A549 (cell line): ENCODE data around the gene ERN1. TPM values are rescaled to one million over a fixed set of nuclear protein-coding genes. Genes with fewer than 3 reads are reported as not detected.

Experiments used
- ATAC-seq, 2 experiments: fragments of 200-7000 bp in 1 of 2; fragments of >200 bp in 1 of 2; cut with Nextera tagmentation in 1 of 2; cut with Tn5 transposase in 1 of 2; 3 replicates each; pipeline versions ENCODE4 v1.8.0 to v1.9.1; 2018 to 2020; ENCODE audit warnings: mild to moderate bottlenecking in 1 of 2, moderate library complexity in 1 of 2
- CTCF ChIA-PET: fragments of 300-600 bp; sonication (Branson Sonifier 250); formaldehyde crosslinking; extraction: SDS; loops from one replicate; lab custom pipeline; 2021; ENCODE audit warnings: antibody characterized with exemption, inconsistent platforms; lab: Yijun Ruan, JAX
- POLR2A ChIA-PET: fragments of 350-600 bp; formaldehyde crosslinking; extraction: SDS; loops from one replicate; lab custom pipeline; 2021; ENCODE audit warnings: antibody characterized with exemption, inconsistent platforms; lab: Yijun Ruan, JAX
- DNase-seq, 2 experiments: peaks; one replicate each; pipeline versions ENCODE4 v3.0.0 to v3.0.0-alpha.2; 2011 to 2016; ENCODE audit warnings: low read depth in 1 of 2, low spot score in 1 of 2
- FAIRE-seq: peaks from 2 replicates; lab custom pipeline; 2011; peaks lifted over from hg19 to GRCh38; lab: Jason Lieb, UNC
- H3K27ac ChIP-seq, 2 experiments: fragments of >200 bp; sonication (Bioruptor Twin); formaldehyde crosslinking; 3 replicates each; pipeline ENCODE4 v1.5.1; 2016 to 2017
- H3K4me1 ChIP-seq: fragments of >200 bp; sonication (Bioruptor Twin); formaldehyde crosslinking; 3 replicates; pipeline ENCODE4 v1.6.1; 2016
- H3K4me2 ChIP-seq: fragments of >200 bp; sonication (Bioruptor Twin); formaldehyde crosslinking; 3 replicates; pipeline ENCODE4 v1.6.1; 2016
- H3K4me3 ChIP-seq: fragments of >200 bp; sonication (Bioruptor Twin); formaldehyde crosslinking; 3 replicates; pipeline ENCODE4 v1.5.1; 2016
- H3K9me3 ChIP-seq: fragments of >200 bp; sonication (Bioruptor Twin); formaldehyde crosslinking; 3 replicates; pipeline ENCODE4 v1.6.1; 2016
- CTCF ChIP-seq: fragments of >200 bp; sonication (Bioruptor Twin); formaldehyde crosslinking; IDR thresholded peaks from 3 replicates; pipeline ENCODE4 v1.5.1; 2016
- EHF ChIP-seq: fragments of 250-450 bp; sonication (Bioruptor Pico); IDR thresholded peaks from 2 replicates; pipeline ENCODE4 v1.5.0; 2020; ENCODE audit warnings: mild to moderate bottlenecking
- FOXS1 ChIP-seq: fragments of 250-450 bp; sonication (Bioruptor Pico); IDR thresholded peaks from 2 replicates; pipeline ENCODE4 v1.5.0; 2020; ENCODE audit warnings: mild to moderate bottlenecking, moderate library complexity
- HMGXB4 ChIP-seq: fragments of 250-450 bp; sonication (Bioruptor Pico); IDR thresholded peaks from 2 replicates; pipeline ENCODE4 v1.5.0; 2021; ENCODE audit warnings: mild to moderate bottlenecking, moderate library complexity, borderline replicate concordance
- HOXA7 ChIP-seq: fragments of 250-450 bp; sonication (Bioruptor Pico); IDR thresholded peaks from 2 replicates; pipeline ENCODE4 v1.5.0; 2020; ENCODE audit warnings: mild to moderate bottlenecking, moderate library complexity
- JUN ChIP-seq, 2 experiments: fragments of >200 bp; sonication (Bioruptor Twin); formaldehyde crosslinking; IDR thresholded peaks; 2 replicates in 1 of 2; 3 replicates in 1 of 2; pipeline ENCODE4 v1.6.1; 2016 to 2017
- MAX ChIP-seq: IDR thresholded peaks from 2 replicates; pipeline ENCODE4 v1.6.1; 2012
- RAD21 ChIP-seq, 2 experiments: fragments of >200 bp in 1 of 2; sonication (Bioruptor Twin) in 1 of 2; formaldehyde crosslinking in 1 of 2; IDR thresholded peaks in 1 of 2; conservative IDR thresholded peaks in 1 of 2; 2 replicates in 1 of 2; 3 replicates in 1 of 2; pipeline ENCODE4 v1.6.1; 2012 to 2018; ENCODE audit warnings: inconsistent platforms in 1 of 2
- RFX5 ChIP-seq: fragments of 450-650 bp; IDR thresholded peaks from 2 replicates; pipeline ENCODE4 v1.7.1; 2014; ENCODE audit warnings: antibody characterized with exemption, mild to moderate bottlenecking, moderate library complexity
- SMC3 ChIP-seq: fragments of >200 bp; sonication (Bioruptor Twin); formaldehyde crosslinking; IDR thresholded peaks from 3 replicates; pipeline ENCODE4 v1.6.1; 2018; ENCODE audit warnings: inconsistent platforms
- WGBS: methylation state at CpG from one replicate; pipeline ENCODE4 v1.1.6; 2017; ENCODE audit errors: missing lambda C conversion rate; 5-methylcytosine and 5-hydroxymethylcytosine counted together
- polyA plus RNA-seq, 4 experiments: library from polyadenylated mRNA; depleted of rRNA in 3 of 4; stranded (reverse); fragments of >200 nt; fragmentation: RNase III in 1 of 4; extraction: RNeasy Plus Mini Kit Qiagen cat#74134 plus additional on column Dnase treatment in 1 of 4; gene quantifications; 2 replicates in 3 of 4; 3 replicates in 1 of 4; pipeline ENCODE4 v1.2.3, GENCODE V29; 2011 to 2017

Gene ERN1
- polyA plus RNA-seq, 2 of the 4 experiments (the other 2 are of a cell fraction) = 4.1 to 19.8 TPM

GRCh38 chr17:64028874-64029464 is 101.0 kb downstream of the ERN1 start:
- Histone ChIP-seq H3K4me1 (peaks cover 3% of the 10 kb centered on the region; the same call in 1 of the 3 replicates), H3K9me3 (no peaks in the 10 kb centered on the region), H3K4me2 (no peak overlapping the region), H3K27ac (peak overlapping the region in 1 of 2 experiments; percentile 18; a peak in 2 of 6 replicates), H3K4me3 (no peak overlapping the region)
- DNase-seq = peak; percentile 68 to 73
- no peak for TF ChIP-seq FOXS1 (CRISPR knock-in tag)
- TF ChIP-seq CTCF = peak; percentile 97
- TF ChIP-seq RAD21 (conservative IDR thresholded peaks at IDR 0.05 in 1 of 2, IDR thresholded peaks at IDR 0.05 in 1 of 2) = peak; percentile 71 to 91
- TF ChIP-seq SMC3 = peak; percentile 99
- ChIA-PET CTCF (interaction anchor here (0.6 to 18.1 kb wide), 71 partner anchors 8 to 423 kb away, joined by 3 to 863 read pairs (median 5); partner anchors contain the start of genes CD79B, CSHL1, ERN1 and GH1), POLR2A (interaction anchor here (0.7 to 2.1 kb wide), 6 partner anchors 54 to 118 kb away, joined by 3 to 19 read pairs (median 4); partner anchors contain the start of gene ERN1)
- no peak for FAIRE-seq
- ATAC-seq = peak; percentile 69 to 81; a peak in 5 of 6 replicates
- 4% methylated on average over 3 of the region's 3 CpGs for WGBS

- ChIA-PET POLR2A (interaction anchor here (1.0 to 1.4 kb wide), 3 partner anchors 104 to 119 kb away, joined by 3 to 7 read pairs (median 6); partner anchors contain the start of gene ERN1), CTCF (interaction anchor here (0.6 to 18.1 kb wide), 75 partner anchors 9 to 318 kb away, joined by 3 to 863 read pairs (median 8); partner anchors contain the start of genes CSHL1, ERN1, GH1 and PRR29)
- H3K4me2 ChIP-seq = peak overlapping the region; percentile 85
- peak; percentile 93 to 95 for ATAC-seq
- H3K9me3 ChIP-seq = no peaks in the 10 kb centered on the region
- FAIRE-seq = no peak
- peak; percentile 81 to 87 for DNase-seq
- WGBS = 3% methylated on average over 21 of the region's 21 CpGs
- TF ChIP-seq CTCF = peak; percentile 99
- no peak for TF ChIP-seq HMGXB4 (CRISPR knock-in tag)
- peak; percentile 20; the same call in 1 of the 2 replicates for TF ChIP-seq MAX
- no peak for TF ChIP-seq HOXA7 (CRISPR knock-in tag)
- TF ChIP-seq JUN (IDR thresholded peaks at IDR 0.05) = 0 out of 5 replicates have a peak, but pooled peaks of 1 of the 2 experiments have one; percentile 24
- peak; percentile 77 to 80 for TF ChIP-seq RAD21 (conservative IDR thresholded peaks at IDR 0.05 in 1 of 2, IDR thresholded peaks at IDR 0.05 in 1 of 2)
- no peak for TF ChIP-seq EHF (CRISPR knock-in tag)
- peak; percentile 93 for TF ChIP-seq SMC3
- peak; percentile 32; the same call in 1 of the 2 replicates for TF ChIP-seq RFX5
- H3K4me1 ChIP-seq = peaks cover 3% of the 10 kb centered on the region; the same call in 1 of the 3 replicates
- H3K27ac ChIP-seq = peak overlapping the region in 1 of 2 experiments; percentile 21; a peak in 1 of 6 replicates
- H3K4me3 ChIP-seq = peak overlapping the region; percentile 35
These were observed 104.1 kb downstream of the ERN1 start for GRCh38 chr17:64025732-64026294.
